HUDEP-2 (cell line): ENCODE data around the gene TSTD2.
"Not testable (repeated sequence)": the region's sequence is repeated elsewhere in the genome, so short reads cannot be mapped to it uniquely, and the experiment has no call there.

Experiments used
- DNase-seq, 76 experiments: peaks; one replicate each; lab custom pipeline; 2025; ENCODE audit not compliant: unreplicated experiment in 76 of 76; lab: John Stamatoyannopoulos, UW

TSTD2 gene

GRCh38 chr9:97632248-97632984, 752 bp downstream of the TSTD2 start:
- peak in 24 of 76 experiments; percentile 2 to 76 (median 44) for DNase-seq

- no peak for DNase-seq
These were observed 2.6 kb downstream of the TSTD2 start for GRCh38 chr9:97630591-97630990.

DNA sequence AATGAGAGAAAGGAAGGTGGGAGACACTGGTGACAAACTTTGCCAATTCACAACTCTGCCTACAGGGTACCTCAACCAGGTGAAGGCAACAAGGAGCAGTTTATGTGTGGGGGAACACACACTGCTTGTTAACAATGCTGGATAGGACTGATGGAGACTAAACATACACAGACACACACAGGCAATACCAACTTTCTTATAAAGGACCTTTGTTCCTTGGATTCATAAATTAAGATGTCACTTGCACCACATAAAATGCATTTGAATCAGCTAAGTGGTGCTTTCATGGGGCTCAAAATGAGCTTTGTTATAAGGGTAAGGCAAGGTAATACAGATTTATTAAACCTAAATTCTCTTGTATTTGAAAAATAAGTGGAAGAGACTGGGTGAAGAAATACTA, 4.0 kb downstream of the TSTD2 start:
- no peak for DNase-seq

GRCh38 chr9:97628668-97629067, 4.5 kb downstream of the TSTD2 start:
- DNase-seq = no peak

GRCh38 chr9:97627624-97628023, 5.5 kb downstream of the TSTD2 start:
- DNase-seq = no peak

- DNase-seq = no peak
These were observed 7.5 kb downstream of the TSTD2 start for GRCh38 chr9:97625620-97626019.

- DNase-seq = no peak
These were observed 9.2 kb downstream of the TSTD2 start for GRCh38 chr9:97623946-97624345.

DNA sequence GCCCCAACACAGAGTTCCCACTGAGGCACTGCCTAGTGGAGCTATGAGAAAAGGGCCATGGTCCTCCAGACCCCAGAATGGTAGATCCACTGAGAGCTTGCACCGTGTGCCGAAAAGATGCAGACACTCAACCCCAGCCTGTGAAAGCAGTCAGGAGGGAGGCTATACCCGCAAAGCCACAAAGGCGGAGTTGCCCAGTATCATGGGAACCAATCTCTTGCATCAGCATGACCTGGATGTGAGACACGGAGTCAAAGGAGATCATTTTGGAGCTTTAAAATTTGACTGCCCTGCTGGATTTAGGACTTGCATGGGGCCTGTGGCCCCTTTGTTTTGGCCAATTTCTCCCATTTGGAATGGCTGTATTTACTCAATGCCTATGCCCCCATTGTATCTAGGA, 10.7 kb downstream of the TSTD2 start:
- not testable (repeated sequence) for DNase-seq

- DNase-seq = not testable (repeated sequence)
These were observed 13.1 kb downstream of the TSTD2 start for GRCh38 chr9:97620063-97620462.

GRCh38 chr9:97617939-97618416, 15.2 kb downstream of the TSTD2 start:
- no peak for DNase-seq

- peak in 44 of 76 experiments; percentile 1 to 65 (median 41) for DNase-seq
These were observed 17.6 kb downstream of the TSTD2 start for GRCh38 chr9:97615439-97616072.

DNA sequence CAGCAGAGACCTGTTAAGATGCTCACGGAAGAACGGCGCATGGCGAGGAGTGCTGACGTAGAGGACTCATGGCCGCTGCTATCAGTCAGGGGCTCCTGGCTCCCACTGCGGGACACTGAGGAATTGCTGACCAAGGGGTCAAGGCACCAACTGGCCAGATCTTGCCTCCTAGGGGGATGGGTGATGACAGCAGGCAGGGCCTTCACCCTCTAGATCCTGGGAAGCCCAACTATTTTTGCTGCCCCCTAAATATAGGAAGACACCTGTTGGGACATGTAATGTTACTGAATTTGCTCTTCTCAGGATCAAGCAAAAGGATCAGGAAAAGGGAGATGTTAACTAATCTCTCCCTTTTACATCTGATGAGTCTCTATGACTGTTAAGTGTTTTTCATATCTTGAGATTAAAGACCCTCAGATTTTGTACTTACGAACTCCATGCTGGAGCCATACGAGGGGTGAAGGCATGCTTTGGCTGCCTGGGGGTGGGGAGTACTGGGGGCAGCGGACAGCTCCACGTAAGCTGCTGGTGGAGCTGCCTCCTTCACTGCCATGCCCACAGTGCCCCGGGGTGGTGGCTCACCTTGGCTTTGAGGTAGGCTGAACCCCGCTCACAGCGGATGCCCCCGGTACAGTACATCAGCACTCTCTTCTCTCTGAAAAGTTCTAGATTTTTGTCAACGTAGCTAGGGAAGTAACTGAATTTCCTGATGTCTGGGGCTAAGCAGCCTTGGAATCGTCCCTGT, 28.1 kb downstream of the TSTD2 start:
- no peak for DNase-seq

DNA sequence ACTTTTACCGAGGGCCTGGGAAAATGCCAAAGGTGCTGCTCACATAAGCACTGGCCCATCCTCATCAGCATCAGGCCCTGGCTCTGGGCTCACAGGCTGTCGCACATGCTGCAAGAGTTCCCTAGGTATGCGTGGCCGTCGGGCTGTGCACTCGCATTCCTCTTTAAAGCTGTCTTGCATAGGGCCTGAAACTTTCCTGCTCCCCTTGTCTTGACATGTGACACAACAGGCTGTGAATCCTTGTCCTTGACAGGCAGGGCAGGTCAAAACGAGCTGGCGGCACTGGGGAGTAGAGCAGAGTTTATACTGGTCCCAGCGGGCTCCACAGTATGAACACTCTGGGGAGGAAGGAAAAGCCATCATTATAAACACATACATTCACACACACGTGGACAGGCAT, 30.7 kb downstream of the TSTD2 start:
- DNase-seq = no peak

GRCh38 chr9:97601228-97601898, 31.8 kb downstream of the TSTD2 start:
- DNase-seq = no peak

GRCh38 chr9:97600531-97601227, 32.5 kb downstream of the TSTD2 start:
- DNase-seq = no peak

GRCh38 chr9:97599314-97599846, 33.8 kb downstream of the TSTD2 start:
- no peak for DNase-seq

DNA sequence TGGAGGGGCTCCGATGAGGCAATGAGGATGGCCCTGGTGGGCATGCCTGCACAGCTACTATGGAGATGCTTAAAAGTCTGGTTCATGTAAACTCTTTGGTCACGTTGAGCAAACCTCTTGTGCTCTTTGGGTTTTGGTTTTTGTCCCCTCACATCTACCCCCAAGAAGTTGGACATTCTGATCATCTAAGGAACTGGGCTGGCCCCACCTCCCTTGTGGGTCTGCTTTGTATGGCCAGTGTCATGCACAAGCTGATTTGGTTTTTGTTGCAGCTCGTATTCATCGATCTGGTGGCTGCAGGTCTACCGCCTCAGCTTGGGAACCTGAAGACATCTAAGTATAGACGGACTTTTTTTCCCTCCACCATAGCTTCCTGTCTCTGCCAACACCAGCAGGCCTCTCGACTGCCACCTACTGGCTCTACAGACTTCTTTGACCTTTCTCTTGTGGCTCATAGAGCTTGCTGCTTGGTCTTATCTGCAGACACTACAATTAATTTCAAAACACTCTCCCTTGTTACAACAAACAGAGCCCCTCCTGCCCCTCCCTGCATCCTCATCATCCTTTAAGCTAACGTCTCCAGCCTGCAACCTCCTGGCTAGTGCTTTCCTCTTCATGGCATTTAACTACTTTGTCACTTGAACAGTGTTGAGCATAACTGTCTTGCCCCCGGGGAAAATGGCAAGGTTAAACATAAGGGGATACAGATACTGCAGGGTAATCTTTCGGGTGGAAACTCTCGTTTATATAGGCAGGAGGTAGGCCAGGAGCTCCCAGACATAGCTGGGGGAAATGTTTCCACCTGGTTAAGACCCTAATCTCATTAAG, 34.5 kb downstream of the TSTD2 start:
- peak in 72 of 76 experiments; percentile 8 to 81 (median 56) for DNase-seq

GRCh38 chr9:97596906-97597305, 36.3 kb downstream of the TSTD2 start:
- no peak for DNase-seq

DNA sequence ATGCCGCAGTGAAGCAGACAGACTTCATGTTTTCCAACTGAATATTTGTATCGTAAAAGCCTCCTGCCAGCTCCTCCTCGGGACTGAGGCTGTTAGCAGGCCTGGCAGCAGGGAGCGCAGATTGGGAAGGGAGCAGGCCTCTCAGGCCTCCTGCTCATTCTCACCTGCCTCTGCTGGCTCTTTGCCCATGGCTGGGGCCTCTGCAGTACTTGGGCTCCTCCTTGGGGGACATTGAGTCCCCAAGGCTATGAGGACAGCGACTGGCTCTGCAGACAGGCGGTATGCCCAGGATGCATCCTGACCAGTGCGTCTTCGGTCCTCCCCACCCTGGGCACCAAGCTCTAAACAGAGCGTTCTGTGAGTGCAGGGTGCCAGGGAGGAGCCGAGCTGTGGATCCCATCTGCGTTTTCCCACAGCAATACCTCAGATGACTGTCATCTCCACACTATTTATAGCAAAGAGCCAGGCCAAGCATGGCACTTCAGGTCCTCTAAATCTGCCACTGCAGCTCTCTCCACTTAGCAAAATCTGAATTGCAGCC, 38.7 kb downstream of the TSTD2 start:
- DNase-seq = no peak
